Activated CD8-positive, alpha-beta memory T cell treated with anti-CD3 and anti-CD28 coated beads, Interleukin-2, amount 50 U/mL, for 48 hours (primary cell): ENCODE results near the gene KCNK7.
"Not testable (repeated sequence)": the region's sequence is repeated elsewhere in the genome, so short reads cannot be mapped to it uniquely, and the experiment has no call there.

Experiments
- DNase-seq: peaks from one replicate; pipeline ENCODE4 v3.0.0-alpha.2; 2020

KCNK7 gene

DNA sequence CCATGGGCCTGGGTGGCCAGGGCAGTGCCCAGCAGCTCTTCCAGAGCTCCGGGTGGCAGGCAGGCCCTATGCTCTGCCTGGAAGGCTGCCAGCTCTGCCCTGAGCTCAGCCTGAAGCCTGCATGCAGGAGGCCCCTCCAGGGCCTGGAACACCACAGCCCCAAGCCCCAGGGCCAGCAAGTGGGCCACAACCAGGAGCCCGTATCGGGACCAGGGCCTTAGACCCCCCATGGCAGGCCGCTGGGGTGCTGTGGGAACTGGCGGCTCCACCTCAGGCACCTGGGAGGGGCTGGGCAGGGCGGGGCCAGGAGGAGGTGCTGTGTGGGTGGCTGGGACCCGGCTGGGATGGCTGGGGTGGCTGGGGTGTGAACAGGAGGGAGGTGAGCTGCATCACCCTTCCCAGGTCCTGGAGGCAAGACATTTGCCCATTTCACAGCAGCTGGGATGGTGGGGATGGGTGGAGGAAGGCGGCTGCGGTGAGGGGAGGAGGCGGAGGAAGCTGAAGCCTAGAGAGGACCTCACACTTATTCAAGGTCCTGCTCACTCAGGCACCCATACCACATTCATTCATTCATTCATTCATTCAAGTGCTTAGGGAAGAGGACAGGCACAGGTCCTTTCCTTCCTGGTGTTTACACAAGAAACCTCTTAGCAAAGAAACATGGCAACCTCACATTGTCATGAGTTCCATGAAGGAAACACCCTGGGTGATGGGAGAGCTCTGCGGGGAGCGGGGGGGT, at the start of gene KCNK7:
Gene KCNK7, minus strand, starts transcription at position 258 of the 739 bp plus-strand sequence. Its CDS starts 28 bp downstream, at position 230.
- DNase-seq = no peak

- DNase-seq = no peak
These were observed 49.2 kb upstream of the KCNK7 start for GRCh38 chr11:65644837-65645236.

- DNase-seq = no peak
These were observed 48.4 kb upstream of the KCNK7 start for GRCh38 chr11:65643971-65644370.

- peak; percentile 69 for DNase-seq
These were observed 46.5 kb upstream of the KCNK7 start for GRCh38 chr11:65642014-65642671.

GRCh38 chr11:65641297-65642013, 45.9 kb upstream of the KCNK7 start:
- no peak for DNase-seq

- peak; percentile 63 for DNase-seq
These were observed 45.1 kb upstream of the KCNK7 start for GRCh38 chr11:65640483-65641296.

DNA sequence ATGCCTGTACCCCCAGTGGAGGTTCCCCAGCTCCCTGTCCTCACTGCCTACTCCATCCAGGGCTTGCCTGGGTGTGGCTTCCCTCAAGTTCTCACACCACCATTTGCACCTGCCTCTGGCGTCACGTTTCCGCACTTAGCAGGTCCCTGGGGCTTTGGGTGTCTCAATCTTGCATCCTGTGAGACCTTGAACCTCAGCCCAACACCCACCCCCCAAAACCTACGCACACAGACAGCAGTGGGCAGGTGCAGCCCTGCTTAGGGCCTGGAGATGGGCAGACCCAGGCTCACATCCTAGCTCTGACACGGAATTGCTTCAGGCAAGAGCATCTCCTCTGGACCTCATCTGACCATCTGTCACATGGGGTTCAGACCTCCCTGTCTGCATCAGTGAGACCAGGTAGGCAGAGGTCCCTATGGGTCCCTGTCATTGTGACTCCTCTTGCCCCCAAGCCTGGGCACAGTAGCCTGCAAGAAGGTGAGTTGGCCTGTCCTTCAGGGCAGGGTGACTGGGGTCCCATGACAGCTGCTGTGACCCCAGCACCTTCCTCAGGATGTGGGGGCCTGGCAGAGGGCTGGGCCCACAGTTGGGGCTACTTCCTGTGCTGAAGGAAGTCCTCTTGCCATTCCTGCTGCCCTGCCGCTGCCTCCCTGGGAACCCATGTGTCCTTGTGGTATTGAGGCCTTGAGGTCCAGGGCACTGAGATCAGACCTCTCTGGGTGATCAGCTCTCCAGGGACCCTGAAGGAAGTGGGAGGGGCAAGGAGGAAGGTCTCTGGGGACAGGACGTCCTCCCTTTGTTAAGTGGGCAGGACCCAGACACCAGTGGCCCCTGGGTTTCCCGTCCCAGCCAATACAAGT, 44.3 kb upstream of the KCNK7 start:
- DNase-seq = peak; percentile 78

- DNase-seq = not testable (repeated sequence)
These were observed 43.6 kb upstream of the KCNK7 start for GRCh38 chr11:65639228-65639597.

DNA sequence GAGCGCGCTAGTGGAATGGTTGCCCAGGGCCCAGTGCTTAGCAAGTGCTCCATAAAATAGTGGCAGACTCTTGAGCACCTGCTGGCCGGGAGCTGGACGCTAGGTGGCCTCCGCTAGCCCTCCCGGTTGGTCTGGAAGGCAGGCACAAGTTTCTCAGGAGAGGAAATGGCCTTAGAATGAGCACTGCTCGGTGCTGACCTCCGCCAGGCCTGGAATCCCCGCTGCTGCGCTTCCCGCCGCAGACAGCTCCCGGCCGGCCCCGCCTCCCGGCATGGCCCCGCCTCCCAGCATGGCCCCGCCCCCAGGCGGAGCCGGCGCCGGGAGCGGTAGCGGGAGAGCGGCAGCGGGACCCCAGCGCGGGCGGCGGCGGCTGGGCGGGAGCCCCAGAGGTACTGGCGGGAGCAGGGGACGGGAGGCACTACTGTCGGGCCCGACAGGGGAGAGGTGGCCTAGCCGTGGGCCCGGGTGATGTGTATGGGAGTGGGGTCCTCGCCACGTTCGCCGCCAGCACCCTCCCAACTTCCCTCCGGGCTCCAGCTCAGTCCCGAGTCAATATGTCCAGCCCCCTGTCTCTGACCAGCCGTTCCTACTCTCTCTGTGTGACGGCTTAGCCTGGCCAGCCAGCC, 42.3 kb upstream of the KCNK7 start, which contains the start of gene SIPA1:
Gene SIPA1, plus strand, starts transcription at position 308 of the 626 bp plus-strand sequence. CDS start 2,821 bp downstream, outside the sequence.
- peak; percentile 92 for DNase-seq

DNA sequence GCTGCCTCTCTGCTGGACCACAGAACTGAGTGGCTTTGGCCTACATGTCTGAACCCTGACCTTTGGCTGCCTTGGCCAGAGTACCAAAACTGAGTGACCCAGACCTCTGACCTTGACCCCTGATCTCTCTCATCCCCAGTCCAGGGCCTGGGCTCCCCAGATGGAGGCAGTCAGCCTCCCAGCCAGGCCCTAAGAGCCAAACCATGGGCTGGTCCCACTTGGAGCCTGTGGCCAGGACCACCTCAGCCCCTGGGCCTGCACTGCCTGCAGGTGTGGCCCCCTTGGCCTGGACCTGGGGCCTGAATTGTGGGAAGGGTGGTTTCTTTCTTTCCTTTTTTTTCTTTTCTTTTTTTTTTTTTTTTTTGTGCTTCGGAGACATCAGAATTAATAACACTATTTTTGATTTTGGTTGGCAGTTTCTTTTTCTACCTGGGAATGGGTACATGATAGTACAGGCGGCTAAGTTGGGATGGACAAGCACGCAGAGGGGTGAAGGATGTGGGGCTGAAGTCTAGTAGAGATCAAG, 41.5 kb upstream of the KCNK7 start:
- no peak for DNase-seq

DNA sequence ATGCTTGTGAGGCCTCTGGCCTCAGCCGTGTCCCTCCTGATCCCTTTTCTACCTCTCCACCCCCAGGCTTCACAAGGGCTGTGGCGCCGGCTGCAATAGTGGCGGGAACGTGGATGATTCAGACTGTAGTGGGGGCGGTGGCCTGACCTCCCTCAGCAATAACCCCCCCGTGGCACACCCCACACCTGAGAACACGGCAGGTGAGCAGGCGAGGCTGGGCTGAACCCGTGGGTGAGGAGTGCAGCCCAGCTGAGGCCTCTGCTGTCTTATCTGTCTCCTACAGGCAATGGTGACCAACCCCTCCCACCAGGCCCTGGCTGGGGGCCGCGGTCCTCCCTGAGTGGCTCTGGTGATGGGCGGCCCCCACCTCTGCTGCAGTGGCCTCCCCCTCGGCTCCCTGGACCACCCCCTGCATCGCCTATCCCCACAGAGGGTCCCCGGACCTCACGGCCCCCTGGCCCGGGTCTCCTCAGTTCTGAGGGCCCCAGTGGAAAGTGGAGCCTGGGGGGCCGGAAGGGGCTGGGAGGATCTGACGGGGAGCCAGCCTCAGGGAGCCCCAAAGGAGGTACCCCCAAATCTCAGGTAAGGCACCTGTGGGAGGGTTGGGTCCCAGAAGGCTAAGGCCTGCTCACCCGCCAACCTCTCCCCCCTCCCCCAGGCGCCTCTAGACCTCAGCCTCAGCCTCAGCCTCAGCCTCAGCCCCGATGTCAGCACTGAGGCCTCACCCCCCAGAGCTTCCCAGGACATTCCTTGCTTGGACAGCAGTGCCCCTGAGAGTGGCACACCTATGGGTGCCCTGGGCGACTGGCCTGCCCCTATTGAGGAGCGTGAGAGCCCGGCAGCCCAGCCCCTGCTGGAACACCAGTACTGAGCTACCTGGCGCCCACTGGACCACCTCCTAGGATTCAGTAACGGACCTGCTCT, 40.8 kb upstream of the KCNK7 start:
- no peak for DNase-seq

DNA sequence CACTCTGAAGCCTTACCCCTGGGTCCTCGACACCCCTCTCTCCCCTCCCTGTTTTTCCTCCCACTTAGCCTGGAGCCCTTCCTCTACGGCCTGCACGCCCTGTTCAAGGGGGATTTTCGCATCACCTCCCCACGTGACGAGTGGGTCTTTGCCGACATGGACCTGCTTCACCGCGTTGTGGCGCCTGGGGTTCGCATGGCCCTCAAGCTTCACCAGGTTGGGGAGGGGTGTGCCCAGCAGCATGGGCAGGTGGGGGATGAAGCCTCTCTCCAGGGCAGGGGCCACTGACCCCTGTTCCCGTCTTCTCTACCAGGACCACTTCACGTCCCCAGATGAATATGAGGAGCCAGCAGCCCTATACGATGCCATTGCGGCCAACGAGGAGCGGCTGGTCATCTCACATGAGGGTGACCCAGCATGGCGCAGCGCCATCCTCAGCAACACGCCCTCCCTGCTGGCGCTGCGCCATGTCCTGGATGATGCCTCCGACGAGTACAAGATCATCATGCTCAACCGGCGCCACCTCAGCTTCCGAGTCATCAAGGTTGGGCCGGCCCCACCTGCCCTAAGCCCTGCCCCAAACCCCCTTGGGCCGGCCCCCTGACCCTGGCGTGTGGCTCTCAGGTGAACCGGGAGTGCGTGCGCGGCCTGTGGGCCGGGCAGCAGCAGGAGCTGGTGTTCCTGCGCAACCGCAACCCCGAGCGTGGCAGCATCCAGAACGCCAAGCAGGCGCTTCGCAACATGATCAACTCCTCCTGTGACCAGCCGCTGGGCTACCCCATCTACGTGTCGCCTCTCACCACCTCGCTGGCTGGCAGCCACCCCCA, 39.5 kb upstream of the KCNK7 start:
- no peak for DNase-seq

DNA sequence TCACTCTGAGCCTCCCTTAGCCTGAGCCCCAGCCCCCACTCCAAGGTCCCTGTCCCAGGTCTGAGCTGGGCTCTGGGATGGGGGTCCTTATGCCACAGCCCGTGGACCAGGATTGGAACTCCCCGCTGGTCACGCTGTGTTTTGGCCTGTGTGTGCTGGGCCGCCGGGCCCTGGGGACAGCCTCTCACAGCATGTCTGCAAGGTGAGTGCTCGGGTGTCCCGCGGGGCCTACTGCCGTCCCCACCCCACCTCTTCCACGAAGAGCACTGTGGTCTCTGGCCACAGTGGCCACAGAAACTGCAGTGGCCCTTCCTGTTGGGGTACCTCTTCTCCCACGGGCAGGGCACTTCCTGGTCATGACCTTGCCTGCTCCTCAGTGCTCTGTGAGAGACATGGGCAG, 38.8 kb upstream of the KCNK7 start:
- DNase-seq = no peak

GRCh38 chr11:65634109-65634436, 38.5 kb upstream of the KCNK7 start:
- DNase-seq = no peak

- no peak for DNase-seq
These were observed 37.9 kb upstream of the KCNK7 start for GRCh38 chr11:65633390-65634108.

DNA sequence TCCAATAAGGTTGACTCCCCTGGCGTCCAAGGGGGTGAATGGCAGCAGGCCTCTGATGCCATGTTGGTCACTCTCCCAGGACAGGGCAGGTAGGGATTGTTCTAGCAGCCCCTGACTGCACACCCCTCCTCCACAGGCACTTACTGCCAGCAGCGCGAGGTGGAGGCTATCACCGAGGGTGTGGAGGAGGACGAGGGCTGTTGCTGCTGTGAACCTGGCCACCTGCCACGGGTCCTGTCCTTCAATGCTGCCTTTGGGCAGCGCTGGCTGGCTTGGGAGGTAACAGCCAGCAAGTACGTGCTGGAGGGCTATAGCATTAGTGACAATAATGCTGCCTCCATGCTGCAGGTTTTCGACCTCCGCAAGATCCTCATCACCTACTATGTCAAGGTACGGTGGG, 34.6 kb upstream of the KCNK7 start:
- no peak for DNase-seq

DNA sequence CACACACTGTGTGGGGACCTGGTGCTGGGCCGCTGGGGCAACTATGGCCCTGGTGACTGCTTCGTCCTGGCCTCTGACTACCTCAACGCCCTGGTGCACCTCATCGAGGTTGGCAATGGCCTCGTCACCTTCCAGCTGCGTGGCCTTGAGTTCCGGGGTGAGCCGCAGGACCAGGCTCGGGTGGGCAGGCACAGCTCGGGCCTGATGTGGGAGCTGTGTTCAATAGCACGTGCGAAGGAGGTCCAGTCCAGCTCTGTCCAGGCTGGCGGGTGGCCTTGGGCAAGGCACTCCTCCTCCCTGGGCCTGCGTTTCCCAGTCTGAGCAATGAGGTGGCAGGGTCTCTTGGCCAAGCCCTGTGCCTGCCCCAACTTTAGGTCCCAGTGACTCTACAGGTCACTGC, 34.0 kb upstream of the KCNK7 start:
- DNase-seq = no peak

DNA sequence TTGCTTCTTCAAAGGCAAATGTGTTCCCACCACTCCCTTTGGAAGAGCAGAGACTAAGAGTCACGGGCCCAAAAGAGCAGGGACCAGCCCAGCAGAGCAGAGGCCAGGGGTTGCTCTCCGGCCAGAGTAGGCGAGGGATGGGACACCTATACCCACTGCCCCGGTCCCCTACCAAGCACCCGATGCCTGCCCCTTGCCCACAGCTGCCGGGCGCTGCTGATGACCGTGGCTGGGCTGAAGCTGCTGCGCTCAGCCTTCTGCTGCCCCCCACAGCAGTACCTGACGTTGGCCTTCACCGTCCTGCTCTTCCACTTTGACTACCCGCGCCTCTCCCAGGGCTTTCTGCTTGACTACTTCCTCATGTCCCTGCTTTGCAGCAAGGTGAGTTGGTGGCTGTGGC, 31.6 kb upstream of the KCNK7 start:
- no peak for DNase-seq
